ENCODE results near the gene OR1J1.

DNA sequence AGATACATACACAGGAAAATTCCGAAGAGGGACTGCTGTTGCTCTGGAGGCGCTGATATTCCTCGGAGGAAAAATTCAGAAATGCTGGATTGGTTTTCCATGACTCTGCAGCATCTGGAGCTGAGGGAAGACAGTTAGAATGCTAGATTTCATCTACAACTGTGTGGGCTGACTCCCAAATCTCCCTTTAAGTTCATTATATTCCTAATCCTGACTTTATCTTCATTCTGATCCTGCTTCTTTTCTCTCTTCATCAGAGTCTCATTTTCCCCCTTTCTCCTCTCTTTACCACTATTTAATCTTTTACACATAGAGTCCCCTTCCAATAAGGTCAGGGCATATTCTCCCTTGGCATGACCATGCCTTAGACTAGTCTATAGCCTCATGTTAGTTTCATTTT is 49.5 kb upstream of the OR1J1 start, which contains the start of gene OR1N1:
- no peak for TF ChIP-seq POLR2A (IDR thresholded peaks at IDR 0.05; ENCODE audit: low read depth, low read length)
- TF ChIP-seq TAF1 (IDR thresholded peaks at IDR 0.05; ENCODE audit: borderline replicate concordance, low read depth, low read length), result no peak

All from GM12892 (cell line).